ENCODE data around the gene PDE6C.

PDE6C gene

GRCh38 chr10:93601146-93601773, 11.1 kb upstream of the PDE6C start, which contains the start of gene RBP4:
TSS of gene RBP4 (minus strand) at chr10:93601235. CDS start at chr10:93601028, 207 bp downstream.
- no peak for TF ChIP-seq CTCF (conservative IDR thresholded peaks at IDR 0.05)

DNA sequence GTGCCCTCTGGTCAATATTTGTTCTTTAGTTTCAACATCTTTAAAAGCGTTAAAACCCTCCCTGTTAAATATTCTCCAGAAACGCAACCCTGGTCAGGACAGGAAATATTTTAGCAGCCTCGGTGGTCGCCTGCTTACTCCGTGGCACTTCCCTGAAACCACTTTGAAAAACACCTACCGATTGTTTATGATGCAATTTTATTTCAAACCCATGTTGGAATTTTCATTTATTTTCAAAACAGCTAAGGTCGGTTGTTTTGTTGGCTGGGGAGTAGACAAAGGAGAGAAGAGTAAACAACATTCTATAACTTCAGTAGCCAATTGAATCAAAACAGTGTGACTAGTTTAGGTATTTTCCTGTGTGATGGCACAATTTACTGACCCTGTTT, 10.6 kb upstream of the PDE6C start:
- no peak overlapping the region for H3K27ac ChIP-seq
- no peak for TF ChIP-seq CTCF (conservative IDR thresholded peaks at IDR 0.05)

More at GRCh38 chr10:93601146-93601773, 11.1 kb upstream of the PDE6C start, which contains the start of gene RBP4:
- no peak within 1 kb of the TSS; the same call in 1 of the 2 replicates for H3K27ac ChIP-seq

GRCh38 chr10:93603023-93603422, 9.3 kb upstream of the PDE6C start:
- no peak overlapping the region for H3K27ac ChIP-seq

GRCh38 chr10:93604146-93604545, 8.2 kb upstream of the PDE6C start:
- no peak overlapping the region for H3K27ac ChIP-seq
- TF ChIP-seq CTCF (conservative IDR thresholded peaks at IDR 0.05) = no peak

More at GRCh38 chr10:93603023-93603422, 9.3 kb upstream of the PDE6C start:
- TF ChIP-seq CTCF (conservative IDR thresholded peaks at IDR 0.05) = no peak

- no peak for TF ChIP-seq CTCF (conservative IDR thresholded peaks at IDR 0.05)
Observed at GRCh38 chr10:93608421-93608820, 3.9 kb upstream of the PDE6C start.

DNA sequence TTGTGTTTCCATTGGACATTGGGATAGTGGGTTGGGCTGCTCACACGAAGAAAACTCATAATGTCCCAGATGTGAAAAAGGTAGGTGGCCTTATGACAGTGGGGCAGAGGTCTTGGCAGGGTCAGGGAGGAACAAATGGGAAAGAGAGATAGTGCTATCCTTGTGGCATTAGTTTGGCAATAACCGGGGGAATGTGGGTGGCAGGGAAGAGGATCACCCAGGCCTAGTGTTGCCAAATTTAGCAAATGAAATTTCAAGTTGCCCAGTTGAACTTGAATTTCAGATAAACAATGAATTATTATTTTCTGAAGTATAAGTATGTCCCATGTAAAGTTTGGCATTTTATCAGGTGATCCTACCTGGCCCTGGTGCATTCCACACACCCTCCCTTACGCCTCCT, 789 bp downstream of the PDE6C start:
- TF ChIP-seq CTCF (conservative IDR thresholded peaks at IDR 0.05) = no peak

More at GRCh38 chr10:93608421-93608820, 3.9 kb upstream of the PDE6C start:
- no peak overlapping the region for H3K27ac ChIP-seq

GRCh38 chr10:93614101-93614825, 1.9 kb downstream of the PDE6C start:
- no peak for TF ChIP-seq CTCF (conservative IDR thresholded peaks at IDR 0.05)
- no peak overlapping the region for H3K27ac ChIP-seq

More for the DNA sequence above, 789 bp downstream of the PDE6C start:
- H3K27ac ChIP-seq = no peak overlapping the region

Data from VCaP (cell line).